ENCODE measurements around the gene RNF141. TPM values are rescaled to one million over a fixed set of nuclear protein-coding genes. Genes with fewer than 3 reads are reported as not detected.

Gene RNF141
- total RNA-seq, 1 donor from 2014 or later: 54.0 TPM

DNA sequence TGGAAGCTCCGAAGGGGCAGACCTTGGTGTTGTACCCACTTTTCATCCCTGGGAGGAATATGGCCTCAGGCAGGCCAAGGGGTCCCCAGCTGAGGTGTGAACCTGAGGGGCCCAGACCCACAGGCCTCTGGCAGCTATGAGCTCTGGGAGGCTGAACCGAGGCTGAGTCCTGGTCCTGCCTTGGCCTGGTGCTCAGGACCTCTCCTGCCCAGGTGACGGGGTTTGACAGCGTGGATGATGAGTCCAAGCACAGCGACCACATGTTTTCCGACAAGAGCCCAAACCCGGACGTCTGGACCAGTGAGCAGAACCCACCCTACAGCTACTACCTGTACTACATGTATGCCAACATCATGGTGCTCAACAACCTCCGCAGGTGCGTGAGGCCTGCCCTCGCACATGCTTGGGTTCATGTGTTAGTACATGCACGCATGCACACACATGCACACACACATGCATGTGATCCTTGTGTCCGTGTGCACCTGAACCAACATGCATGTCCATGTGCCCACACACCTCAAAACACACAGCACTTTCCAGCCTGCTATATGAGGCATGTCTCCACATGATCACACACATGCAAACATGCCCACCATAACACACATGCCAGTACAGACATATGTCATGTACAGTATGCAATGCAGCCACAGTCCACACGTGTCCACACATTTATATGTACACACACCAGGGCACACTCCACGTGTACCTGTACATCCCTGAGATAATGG is 40.9 kb downstream of the RNF141 start:
- DNase-seq (ENCODE audit: low spot score): no peak

DNA sequence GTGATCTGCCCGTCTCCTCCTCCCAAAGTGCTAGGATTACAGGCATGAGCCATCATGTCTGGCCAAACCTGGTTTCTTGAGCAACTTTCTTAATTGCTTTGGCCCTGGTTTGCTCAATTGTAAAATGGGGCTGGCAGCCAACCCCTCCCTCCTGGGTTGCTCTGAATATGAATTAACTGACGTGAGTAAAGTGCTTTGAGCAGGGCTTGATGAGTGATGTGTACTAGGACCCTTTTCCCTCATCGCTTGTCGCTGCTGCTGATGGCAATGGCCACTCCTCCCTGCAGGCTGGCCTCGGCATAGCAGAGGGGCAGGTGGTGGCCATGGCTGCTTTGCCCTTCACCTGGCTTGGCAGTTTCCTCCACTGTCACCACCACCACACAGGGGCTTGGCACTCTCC is 41.5 kb downstream of the RNF141 start:
- no peak for DNase-seq (ENCODE audit: low spot score)

DNA sequence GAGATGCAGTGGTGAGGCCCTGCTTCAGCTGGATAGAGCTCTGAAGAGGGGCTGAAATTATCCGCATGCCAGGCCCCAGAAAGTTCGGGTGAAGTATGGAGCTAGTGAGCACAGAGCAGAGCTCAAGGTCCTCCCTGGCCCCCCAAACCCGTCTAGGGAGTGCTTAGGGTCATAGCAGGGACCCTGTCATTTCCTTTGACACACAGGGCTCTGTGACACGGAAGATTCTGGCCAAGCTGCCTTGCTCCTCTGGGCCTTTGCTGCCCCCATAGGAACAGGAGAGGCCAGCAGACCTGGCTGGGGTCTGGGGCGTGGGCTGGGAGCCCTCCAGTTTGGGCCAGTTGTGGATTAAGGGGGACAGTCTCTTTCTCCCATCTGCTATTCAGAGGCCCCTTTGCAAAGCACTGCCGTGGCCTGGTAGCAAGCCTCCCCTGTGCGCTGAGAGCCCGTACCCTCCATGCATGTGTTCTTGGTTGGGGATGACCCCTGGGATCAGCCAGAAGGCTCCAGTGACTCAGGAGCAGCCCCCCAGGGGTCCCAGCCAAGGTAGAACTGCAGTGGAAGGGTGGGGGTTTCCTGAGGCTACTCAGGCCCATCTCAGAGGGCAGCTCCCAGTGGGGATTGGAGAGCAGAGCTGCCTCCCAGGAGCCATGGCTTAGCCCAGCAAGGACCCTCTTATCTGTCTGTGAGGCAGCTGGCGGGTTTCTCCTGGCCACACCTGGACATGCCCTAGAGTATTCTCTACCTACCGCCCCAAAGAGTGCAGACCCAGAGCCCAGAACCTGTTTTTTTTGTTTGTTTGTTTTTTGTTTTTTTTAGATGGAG is 42.3 kb downstream of the RNF141 start:
- no peak for DNase-seq (ENCODE audit: low spot score)

GRCh38 chr11:10498022-10498400 is 43.0 kb downstream of the RNF141 start:
- DNase-seq (ENCODE audit: low spot score): peak; percentile 71

DNA sequence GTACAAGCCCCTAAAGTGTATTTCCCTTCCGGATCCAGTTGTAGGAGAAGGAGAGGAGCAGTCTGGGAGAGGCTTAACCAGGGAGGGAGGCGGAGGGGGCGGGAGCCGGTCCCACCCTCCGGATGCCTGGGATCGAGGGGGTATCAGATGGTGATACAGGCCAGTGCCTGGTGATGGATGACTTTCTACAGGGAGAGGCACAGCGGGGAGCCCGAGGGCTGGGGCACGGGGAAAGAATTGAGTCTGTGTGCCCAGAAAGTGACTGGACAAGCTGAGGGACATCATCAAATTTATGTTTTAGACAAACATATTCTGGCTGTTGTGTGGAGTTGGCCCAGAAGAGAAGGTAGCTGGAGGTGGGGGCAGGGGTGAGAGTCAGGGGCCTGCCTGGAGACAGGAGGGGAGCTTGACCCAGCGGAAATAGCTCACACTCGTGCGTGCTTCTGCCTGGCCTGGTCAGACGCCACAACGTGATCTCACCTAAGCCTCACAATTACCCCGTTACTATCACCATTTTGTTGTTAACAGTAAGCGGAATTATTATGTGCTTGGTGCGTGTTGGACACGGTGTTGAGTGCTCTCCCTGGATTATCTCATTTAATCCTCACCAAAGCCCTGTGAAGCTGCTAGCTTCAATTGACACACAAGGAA is 43.5 kb downstream of the RNF141 start:
- DNase-seq (ENCODE audit: low spot score): no peak

DNA sequence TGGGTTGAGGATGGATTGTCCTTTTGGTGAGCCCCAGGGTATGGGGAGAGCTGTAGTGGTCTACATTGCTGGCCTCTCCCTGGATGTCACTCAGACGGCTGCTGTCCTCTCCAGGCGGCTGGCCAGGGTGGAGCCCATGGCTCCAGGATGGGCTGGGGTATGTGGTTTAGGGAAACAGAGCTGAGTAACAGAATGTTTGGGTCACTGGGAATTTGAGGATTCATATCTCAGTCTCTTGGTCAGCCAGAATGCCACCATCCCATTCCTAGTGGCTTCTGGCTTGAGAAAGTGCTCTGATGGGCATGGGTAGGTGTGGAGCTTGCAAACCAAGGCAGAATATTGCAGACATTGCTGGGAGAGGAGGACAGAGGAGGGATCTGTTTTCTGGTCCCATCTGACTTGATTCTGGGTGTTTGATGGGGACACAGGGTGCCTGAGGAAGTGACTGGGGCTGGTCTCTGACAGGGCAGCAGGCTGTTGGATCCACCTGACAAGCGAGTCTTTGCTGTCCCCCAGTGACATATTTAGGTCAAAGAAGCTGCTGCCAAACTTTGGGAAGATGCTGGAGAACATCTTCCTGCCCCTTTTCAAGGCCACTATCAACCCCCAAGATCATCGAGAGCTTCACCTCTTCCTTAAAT is 44.6 kb downstream of the RNF141 start:
- DNase-seq (ENCODE audit: low spot score): no peak

DNA sequence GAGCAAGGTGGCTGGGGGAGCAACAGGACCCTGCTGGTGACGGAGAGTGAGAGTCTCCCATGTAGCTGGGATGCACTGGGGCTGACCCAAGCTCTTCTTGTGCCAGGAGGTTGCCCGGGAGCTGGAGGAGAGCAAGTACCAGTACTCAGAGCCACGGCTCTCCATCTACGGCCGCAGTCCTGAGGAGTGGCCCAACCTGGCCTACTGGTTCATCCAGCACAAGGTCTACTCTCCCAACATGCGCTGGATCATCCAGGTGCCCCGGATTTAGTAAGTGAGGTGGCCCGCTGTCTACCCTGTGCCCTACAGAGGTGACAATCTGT is 45.6 kb downstream of the RNF141 start:
- peak; percentile 71 for DNase-seq (ENCODE audit: low spot score)

DNA sequence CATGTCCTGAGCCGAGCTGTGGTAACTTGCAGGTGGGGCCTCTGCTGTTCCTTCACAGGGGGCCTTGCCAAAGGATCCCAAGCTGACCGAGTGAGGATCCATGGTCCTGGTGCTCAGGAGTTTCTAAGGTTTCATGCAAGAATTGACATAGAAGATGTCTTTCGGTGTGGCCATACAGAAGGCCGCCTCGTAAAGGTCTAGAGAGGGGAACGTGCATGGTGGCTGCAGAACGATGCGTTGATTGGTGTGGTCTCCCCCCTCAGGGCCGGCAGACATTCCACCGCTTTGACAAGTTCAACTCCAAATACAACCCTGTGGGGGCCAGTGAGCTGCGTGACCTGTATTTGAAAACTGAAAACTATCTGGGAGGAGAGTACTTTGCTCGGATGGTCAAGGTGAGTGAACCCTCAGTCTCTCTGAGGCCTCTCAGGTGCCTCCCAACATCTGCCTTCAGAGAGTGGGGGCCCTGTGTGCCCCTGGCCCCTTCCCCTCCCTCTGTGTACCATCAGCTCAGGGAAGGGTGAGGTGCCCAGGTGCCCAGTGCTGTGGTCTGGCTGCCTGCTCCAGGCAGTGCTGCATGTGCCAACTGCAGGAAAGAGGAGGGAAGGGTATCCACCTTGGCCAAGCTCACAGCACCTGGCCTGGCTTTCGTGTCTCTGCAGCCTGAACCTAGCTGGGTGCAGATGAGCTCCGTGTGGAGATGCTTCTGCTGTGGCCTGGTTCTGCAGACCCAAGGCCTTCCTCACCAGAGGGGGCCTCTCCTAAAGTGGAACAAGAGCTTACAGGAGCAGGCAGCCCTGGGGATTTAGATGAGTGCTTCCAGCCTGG is 46.1 kb downstream of the RNF141 start:
- DNase-seq (ENCODE audit: low spot score): peak; percentile 82

DNA sequence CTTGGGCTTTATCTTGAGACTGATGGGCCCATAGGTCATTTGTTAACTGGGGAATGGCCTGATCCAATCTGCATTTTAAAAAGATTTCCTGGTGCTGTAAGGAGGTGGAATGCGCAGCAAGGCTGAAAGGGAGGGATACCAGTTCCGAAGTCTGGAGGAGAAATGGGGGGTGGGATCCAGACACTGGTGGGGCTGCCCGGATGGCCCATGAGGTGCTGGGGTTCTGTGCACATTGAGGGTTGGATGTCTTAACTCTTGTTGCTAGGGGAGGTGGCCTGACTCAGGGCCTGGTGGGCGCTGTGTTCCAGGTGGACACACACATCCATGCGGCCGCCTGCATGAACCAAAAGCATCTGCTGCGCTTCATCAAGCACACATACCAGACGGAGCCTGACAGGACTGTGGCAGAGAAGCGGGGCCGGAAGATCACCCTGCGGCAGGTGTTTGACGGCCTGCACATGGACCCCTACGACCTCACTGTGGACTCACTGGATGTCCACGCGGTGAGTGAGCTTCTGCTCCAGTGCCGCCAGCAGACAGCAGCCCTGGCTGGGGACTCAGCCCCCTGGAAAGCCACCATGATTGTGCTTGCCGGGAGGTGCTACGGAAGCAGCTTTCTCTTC is 47.8 kb downstream of the RNF141 start:
- peak; percentile 68 for DNase-seq (ENCODE audit: low spot score)

- DNase-seq (ENCODE audit: low spot score): no peak
Measured at GRCh38 chr11:10492084-10492483, 48.9 kb downstream of the RNF141 start.

DNA sequence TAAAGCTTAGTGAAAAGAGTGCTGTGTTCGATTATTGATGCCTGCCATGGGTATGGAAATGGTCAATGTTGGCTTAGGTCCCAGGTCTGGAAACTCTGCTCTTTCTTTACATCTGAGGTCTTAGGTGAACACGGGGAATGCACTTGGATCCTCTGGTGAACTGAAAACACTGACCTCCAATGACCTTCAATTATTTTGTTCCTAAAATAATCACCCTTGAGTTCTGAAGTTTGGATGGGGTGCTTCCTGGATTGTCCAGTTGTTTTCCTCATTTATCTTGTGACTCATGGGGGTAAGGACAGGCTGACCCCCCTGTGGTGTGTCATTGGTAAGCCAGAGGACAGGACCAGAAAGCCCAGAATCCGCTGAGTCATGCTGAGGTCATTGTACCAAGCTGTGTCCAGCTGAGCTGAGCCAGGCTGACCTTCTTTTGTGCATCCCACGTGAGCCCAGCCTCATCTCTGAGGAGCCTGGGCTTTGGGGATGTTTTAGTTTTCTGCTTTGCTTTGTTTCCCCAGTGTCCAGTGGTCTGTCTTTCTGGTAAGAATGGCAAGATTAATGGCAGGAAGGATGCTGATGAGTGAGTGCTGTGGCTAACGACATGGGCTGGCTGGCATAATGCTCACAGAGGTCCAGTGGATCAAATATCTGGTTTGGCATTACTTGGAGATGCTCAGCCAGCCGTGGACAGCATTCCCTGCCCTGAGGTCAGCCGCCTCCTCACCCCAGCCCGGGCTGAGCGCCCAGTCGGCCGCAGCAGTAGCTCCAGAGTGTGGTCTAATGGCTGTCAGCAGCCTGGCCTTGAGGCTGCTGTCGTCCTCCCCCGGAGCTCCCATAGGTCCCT is 50.4 kb downstream of the RNF141 start:
- peak; percentile 89 for DNase-seq (ENCODE audit: low spot score)

DNA sequence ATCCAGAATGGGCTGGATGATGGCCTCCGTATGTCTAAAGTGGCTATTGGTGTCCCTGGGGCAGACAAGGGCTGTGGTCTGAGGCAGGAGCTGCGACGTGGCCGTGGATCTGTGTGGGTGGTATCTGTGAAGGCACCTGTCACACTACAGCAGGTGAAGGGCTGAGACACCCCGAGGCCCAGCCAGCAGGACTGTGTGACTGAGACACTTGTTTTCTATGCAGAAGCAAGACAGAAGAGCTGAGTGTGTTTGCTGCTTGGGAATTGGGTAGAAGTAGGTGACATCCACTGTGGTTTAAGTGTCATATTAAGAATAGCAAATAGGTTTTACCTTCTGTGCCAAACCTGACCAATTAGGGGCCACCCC is 51.0 kb downstream of the RNF141 start:
- DNase-seq (ENCODE audit: low spot score): peak; percentile 85

DNA sequence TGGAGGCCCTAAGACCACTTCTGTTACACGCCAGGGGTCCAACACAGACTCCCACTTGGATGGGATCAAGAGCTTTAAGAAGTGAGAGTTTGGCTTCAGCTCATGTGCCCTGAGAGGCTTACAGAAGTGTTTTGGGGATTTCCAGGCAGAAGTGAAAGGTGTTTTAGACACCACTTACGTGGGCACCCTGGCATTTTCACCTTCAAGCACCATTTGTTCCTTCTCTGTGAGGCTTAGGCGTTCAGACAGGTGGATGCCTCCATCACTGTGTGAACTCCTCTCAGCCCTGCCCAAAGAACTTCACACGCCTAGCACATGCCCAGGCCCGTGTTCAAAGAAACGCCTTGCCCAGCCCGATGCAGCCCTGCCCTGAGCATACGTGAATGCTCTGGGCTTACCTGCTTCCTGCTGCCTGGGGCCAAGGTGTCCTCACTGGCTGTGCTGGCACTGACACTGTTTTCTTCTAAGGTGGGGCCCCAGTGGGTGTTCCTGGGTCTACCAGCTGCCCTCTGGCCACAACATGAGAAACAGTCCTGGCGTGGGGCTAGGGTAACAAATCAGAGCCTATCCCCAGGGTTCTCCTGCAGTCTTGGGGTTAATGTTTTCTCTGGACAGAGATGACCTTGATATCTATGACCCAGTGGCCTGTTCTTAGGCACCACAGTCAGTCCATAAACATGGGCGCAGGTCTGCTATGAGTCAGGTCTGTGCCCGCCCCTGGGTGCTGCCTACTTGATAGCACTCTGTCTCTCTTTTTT is 51.9 kb downstream of the RNF141 start:
- DNase-seq (ENCODE audit: low spot score): peak; percentile 71

DNA sequence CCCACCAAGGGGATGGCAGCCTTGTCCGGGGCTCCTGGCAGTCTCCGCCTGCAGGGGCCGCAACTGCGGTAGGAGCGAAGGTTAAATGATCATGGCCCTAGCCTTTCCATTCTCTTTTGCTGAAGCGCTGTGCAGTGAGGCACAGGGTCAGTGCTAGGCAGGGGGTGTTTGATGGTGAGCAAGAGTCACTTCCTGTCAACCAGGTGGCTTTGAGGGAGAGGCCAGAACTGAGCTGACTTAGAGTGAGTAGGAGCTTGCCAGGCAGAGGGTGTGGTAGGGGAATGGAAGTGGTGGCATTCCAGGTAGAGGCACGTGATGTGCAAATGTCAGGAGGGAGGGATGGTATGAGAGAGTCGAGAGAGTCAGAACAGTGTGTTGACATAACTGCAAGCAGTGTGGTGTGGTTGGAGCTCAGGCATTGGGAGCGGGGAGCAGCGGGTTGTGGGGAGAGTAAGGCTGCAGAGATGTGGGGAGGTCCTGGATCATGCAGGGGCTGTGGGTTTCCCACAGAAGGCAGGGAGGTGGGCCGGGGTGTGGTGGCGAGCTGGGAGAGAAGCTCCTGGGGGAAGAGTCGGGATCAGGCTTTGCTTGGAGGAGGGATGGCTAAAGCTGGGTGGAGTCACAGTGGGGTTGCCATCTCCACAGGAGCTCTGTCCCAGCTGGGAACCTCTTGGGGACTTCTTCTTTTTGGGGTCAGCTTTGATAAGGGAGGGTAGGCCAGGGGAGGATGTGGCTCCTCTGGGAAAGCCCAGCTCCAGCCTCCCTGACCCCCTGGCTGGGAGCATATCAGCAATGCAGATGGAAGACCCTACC is 52.7 kb downstream of the RNF141 start:
- peak; percentile 75 for DNase-seq (ENCODE audit: low spot score)

DNA sequence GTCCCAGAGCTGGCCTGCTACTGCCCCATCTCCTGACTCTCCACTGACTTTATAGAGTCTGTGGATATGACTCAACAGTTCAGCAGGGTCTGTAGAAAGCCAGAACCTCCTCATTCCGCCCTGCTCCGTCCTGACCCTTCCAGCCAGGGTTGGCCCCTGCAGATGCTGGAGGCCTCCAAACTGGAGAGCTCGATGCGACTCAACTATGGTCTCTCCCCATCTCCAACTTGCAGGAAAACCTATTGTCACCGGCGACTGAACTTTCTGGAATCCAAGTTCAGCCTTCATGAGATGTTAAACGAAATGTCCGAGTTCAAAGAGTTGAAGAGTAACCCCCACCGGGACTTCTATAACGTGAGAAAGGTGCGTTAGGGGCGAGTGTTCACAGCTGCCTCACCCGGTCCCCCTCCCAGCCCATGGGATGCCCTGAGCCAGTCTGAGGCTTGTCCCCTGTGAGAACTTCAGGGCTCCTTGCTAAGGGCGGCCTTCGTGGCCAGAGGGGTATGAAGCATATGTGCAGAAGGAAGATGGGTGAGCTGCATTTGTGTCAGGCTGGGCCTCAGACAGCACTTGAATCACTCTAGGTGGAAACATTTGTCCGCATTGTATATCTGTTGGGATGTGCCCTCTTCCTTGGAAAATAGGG is 53.9 kb downstream of the RNF141 start:
- no peak for DNase-seq (ENCODE audit: low spot score)

DNA sequence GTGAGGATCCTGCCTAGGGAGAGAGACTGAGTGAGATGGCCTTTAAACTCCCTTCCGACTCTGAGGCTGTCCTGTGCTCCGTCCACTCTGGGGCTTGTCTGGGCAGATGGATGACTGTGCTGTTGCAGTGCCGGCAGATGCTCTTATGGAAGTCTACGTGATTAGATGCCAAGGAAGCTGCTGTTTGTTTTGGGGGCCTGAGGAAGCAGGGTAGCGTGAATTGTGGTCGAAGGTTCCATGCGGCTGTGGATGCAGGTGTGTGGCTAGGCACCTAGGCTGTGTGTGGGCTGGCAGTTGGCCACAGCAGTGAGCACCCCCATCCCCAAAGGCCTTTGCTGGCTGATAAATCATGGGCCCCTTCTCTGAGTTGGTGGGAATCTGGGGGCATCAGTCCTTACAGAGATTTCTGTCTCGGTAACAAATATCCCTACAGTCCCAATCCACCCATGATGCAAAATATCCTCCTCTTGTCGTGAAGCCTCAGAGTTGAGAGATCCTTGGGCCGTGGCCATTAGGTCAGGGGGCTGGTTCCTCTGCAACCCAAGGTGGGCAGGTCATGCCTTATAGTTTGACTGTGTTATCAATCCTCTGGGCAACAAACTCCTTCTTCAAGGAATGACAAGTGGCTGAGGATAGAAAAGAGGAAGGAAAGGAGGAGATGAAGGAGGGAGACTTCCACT is 54.7 kb downstream of the RNF141 start:
- no peak for DNase-seq (ENCODE audit: low spot score)

DNA sequence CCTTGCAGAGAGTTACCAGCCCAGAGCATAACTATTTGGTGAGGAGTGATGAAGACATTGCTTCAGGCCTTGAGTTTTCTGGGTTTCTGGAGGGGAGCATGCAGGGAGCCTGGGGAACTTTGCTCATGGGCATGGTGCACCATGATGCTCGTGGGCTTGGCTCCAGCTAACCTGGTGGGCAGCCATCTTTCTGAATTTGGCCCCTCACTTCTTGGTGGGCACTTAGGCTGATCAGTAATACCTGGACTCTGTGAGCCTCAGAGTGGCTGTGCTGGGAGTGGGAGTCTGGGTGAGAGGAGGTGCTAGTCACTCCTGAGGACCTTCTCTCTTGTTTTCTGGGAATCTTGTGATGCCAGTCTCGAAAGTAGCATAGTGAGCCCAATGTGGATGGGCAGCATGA is 55.3 kb downstream of the RNF141 start:
- DNase-seq (ENCODE audit: low spot score): no peak
